CD4-positive, alpha-beta T cell treated with Interleukin-15 for 4 hours (primary cell): ENCODE results near the gene MAP3K10.
"Not testable (repeated sequence)": the region's sequence is repeated elsewhere in the genome, so short reads cannot be mapped to it uniquely, and the experiment has no call there.

Source experiments
- DNase-seq: peaks from one replicate; pipeline ENCODE4 v3.0.0-alpha.2; 2020; ENCODE audit warnings: low spot score

The MAP3K10 gene

GRCh38 chr19:40217027-40217810, 26.0 kb downstream of the MAP3K10 start:
- DNase-seq = no peak

GRCh38 chr19:40217934-40218890, 27.0 kb downstream of the MAP3K10 start, which contains the start of gene TTC9B:
TSS of gene TTC9B (minus strand) at chr19:40218384. CDS start at chr19:40218381, 3 bp downstream.
- DNase-seq = no peak

GRCh38 chr19:40219029-40219428, 27.8 kb downstream of the MAP3K10 start:
- not testable (repeated sequence) for DNase-seq

GRCh38 chr19:40219721-40220276, 28.6 kb downstream of the MAP3K10 start:
- no peak for DNase-seq

GRCh38 chr19:40220674-40221073, 29.4 kb downstream of the MAP3K10 start:
- no peak for DNase-seq

- DNase-seq = peak; percentile 83
Observed at GRCh38 chr19:40221858-40222619, 30.8 kb downstream of the MAP3K10 start.

GRCh38 chr19:40223135-40223822, 32.1 kb downstream of the MAP3K10 start:
- peak; percentile 26 for DNase-seq

- no peak for DNase-seq
Observed at GRCh38 chr19:40224342-40225150, 33.3 kb downstream of the MAP3K10 start.

- no peak for DNase-seq
Observed at GRCh38 chr19:40225440-40226305, 34.4 kb downstream of the MAP3K10 start.

GRCh38 chr19:40228346-40228745, 37.1 kb downstream of the MAP3K10 start:
- DNase-seq = no peak

GRCh38 chr19:40228863-40229262, 37.6 kb downstream of the MAP3K10 start:
- no peak for DNase-seq

GRCh38 chr19:40229484-40229883, 38.3 kb downstream of the MAP3K10 start:
- peak; percentile 52 for DNase-seq

GRCh38 chr19:40229926-40230417, 38.7 kb downstream of the MAP3K10 start:
- no peak for DNase-seq

- DNase-seq = no peak
Observed at GRCh38 chr19:40231057-40231456, 39.8 kb downstream of the MAP3K10 start.

- no peak for DNase-seq
Observed at GRCh38 chr19:40231544-40232424, 40.6 kb downstream of the MAP3K10 start.

GRCh38 chr19:40232479-40232878, 41.3 kb downstream of the MAP3K10 start:
- DNase-seq = no peak

GRCh38 chr19:40232949-40233810, 42.0 kb downstream of the MAP3K10 start:
- no peak for DNase-seq
